Measurements from ENCODE around the gene CLCN7.
A peak's percentile ranks its signal among the peaks of the same experiment; 100 is the strongest.

The CLCN7 gene

DNA sequence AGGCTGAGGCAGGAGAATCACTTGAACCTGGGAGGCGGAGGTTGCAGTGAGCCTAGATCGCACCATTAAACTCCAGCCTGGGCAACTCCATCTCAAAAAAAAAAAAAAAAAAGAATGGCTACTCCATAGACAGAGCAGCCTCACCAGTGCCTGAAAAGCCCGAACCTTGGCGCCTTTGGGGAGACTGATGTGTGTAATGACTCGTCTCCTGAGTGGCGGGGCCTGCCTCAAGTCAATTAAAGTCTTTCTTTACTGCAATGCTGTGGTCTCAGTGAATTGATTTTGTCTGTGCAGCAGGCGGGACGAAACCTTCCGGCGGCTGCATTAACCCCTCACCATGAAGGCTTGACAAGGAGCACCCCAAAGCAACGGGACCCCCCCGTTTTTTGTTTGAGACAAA, 50.8 kb downstream of the CLCN7 start:
- TF ChIP-seq, protein P1, sequence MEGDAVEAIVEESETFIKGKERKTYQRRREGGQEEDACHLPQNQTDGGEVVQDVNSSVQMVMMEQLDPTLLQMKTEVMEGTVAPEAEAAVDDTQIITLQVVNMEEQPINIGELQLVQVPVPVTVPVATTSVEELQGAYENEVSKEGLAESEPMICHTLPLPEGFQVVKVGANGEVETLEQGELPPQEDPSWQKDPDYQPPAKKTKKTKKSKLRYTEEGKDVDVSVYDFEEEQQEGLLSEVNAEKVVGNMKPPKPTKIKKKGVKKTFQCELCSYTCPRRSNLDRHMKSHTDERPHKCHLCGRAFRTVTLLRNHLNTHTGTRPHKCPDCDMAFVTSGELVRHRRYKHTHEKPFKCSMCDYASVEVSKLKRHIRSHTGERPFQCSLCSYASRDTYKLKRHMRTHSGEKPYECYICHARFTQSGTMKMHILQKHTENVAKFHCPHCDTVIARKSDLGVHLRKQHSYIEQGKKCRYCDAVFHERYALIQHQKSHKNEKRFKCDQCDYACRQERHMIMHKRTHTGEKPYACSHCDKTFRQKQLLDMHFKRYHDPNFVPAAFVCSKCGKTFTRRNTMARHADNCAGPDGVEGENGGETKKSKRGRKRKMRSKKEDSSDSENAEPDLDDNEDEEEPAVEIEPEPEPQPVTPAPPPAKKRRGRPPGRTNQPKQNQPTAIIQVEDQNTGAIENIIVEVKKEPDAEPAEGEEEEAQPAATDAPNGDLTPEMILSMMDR (IDR thresholded peaks at IDR 0.05) = no peak
- TF ChIP-seq ZFX (IDR thresholded peaks at IDR 0.05; ENCODE audit: borderline replicate concordance) = no peak
- H3K27ac ChIP-seq = no peak overlapping the region

DNA sequence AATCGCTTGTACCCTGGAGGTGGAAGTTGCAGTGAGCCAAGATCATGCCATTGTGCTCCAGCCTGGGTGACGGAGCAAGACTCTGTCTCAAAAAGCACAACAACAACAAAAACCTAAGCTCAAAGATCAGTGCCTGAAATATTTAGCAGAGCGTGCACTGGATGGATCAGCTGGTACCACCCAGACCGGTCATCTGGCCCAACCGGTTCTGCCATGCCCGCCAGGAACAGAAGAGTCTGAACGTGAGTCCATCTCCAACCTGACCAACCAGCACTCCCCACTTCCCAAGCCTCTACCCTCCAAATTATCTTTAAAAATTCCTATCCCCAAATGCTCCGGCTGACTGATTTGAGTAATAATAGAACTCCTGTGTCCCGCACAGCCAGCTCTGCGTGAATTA, 52.8 kb downstream of the CLCN7 start:
- H3K27ac ChIP-seq = peak overlapping the region; percentile 84
- no peak for TF ChIP-seq ZFX (IDR thresholded peaks at IDR 0.05; ENCODE audit: borderline replicate concordance)
- TF ChIP-seq, protein P1 (IDR thresholded peaks at IDR 0.05) = no peak

DNA sequence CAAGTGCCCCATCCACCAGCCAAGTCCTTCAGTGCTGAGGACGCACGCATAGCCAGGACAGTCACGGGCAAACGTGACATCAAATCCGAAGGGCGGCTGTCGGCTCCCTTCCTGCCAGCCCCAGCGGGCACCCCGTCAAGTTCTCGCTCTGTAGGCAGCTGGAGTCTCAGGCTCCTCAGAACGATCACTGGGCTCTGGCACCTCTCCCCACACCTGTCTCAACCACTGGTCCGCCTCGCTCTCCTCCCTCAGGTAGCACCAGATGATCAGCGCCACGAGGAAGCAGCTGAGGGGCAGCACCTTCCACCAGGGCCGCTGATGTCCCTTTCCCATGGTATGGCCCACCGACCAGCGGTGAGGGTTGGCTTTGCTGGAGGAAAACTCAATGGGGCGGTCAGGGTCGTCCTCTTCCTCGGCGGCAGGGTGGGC, 54.7 kb downstream of the CLCN7 start:
- peak overlapping the region; percentile 84 for H3K27ac ChIP-seq
- TF ChIP-seq ZFX (IDR thresholded peaks at IDR 0.05; ENCODE audit: borderline replicate concordance) = no peak
- TF ChIP-seq, protein P1 (IDR thresholded peaks at IDR 0.05) = no peak

DNA sequence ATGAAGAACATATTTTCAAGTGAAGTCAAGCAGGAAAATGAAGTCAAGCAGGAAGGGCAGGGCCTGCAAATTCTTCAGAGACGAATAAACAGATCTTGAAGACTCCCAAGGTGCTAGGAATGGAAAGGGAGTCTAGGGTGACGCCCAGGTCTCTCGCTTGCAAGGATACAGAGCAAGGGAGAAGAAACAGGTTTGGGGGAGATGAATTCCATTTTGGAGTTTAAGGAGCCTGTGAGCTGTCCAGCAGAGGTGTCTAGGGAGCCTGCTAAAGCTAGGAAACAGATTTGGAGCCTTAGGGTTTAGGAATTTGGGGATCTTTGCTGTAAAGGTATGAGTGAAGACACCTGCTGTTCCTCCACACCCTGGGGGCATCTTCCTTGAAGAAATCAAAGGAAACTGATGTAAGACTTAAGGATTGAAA, 58.3 kb downstream of the CLCN7 start:
- peak overlapping the region; percentile 67 for H3K27ac ChIP-seq
- TF ChIP-seq, protein P1 (IDR thresholded peaks at IDR 0.05) = no peak
- no peak for TF ChIP-seq ZFX (IDR thresholded peaks at IDR 0.05; ENCODE audit: borderline replicate concordance)

DNA sequence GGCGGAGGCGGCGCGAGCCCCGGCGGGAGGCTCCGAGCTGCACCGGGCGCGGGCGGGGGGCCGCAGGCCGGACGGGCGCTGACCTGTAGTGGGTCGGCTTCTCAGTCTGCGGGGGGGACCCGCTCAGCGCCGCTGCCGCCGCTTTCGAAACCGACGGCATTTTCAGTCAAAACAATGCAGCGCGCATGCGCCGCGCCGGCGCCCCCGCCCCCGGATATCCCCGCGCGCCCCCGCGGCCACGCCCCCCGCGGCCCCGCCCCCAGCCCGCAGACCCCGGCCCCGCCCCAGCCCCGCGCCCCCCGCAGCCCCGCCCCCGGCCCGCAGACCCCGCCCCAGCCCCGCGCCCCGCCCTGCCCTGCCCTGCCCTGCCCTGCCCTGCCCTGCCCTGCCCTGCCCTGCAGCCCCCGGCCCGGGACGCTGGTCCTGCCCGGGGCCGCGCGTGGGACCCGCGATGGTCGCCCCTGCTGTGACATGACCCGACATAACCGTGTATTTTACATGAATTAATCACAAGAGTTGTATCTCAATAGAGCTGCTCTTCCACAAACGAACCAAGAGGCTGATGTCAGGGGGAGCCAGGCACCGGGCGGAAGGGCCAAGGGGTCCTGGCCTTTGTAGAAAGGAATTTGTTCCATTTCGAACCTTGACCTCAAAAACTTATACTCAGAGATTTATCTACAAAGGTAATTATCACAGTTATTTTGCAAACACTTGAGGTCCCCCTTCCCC, 60.1 kb downstream of the CLCN7 start, which contains the start of gene UNKL:
UNKL (minus strand) TSS at position 173 of the 729 bp plus-strand sequence; CDS start at position 160, 13 bp downstream.
- peak within 1 kb of the TSS; percentile 67 for H3K27ac ChIP-seq
- no peak for TF ChIP-seq ZFX (IDR thresholded peaks at IDR 0.05; ENCODE audit: borderline replicate concordance)
- TF ChIP-seq, protein P1 (IDR thresholded peaks at IDR 0.05) = no peak

DNA sequence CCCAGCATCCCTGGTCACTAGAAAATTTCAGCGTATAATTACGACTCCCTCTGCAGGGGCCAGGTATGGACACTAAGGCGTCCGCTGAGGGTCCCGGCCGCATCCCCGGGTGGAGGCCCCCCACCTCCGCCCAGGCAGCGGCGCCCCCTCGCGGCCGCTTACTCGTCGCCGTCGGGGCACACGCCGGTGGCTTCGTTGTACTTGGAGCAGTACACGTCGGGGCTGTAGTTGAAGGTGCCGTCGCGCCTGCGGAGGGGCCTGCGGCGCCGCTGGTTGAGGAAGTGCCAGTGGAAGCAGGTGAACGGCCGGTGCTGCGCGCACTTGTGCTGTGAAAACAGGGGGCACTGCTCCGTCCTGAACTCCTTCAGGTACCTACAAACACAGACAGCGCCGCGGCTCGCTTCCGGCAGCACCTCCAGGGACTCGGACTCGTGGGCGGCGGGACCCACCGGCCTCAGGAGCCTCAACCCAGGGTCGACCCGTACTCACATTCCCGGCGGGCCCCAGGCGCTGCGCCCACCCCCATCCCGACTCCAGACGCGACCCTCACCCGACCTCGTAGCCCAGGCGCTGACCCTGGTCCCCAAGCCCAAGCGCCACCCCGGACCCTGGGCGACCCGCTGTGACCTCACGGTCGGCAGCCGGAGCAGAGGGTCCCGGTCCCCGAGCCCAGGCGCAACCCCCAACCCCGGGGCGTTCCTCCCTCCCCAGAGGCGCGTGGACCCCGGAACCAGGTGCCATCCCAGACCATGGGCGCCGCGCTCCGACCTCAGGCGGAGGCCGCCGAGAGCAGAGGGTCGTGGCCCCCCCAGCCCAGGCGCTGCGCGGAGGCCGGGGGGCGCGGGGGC, 60.9 kb downstream of the CLCN7 start:
- TF ChIP-seq ZFX (IDR thresholded peaks at IDR 0.05; ENCODE audit: borderline replicate concordance) = no peak
- TF ChIP-seq, protein P1 (IDR thresholded peaks at IDR 0.05) = peak; percentile 79
- peak overlapping the region; percentile 67 for H3K27ac ChIP-seq
